Suprapubic skin (tissue), 3 donors: ENCODE data around the gene GMDS.

Experiments
- CTCF ChIP-seq, 2 donors: fragments of 200-600 bp in 1 of 2; fragments of 450-650 bp in 1 of 2; sonication (generic) in 1 of 2; IDR thresholded peaks; one replicate each; pipeline ENCODE4 v1.5.1; 2016 to 2019; ENCODE audit warnings: antibody characterized with exemption in 2 of 2, mild to moderate bottlenecking in 1 of 2, moderate library complexity in 1 of 2
- EP300 ChIP-seq: sonication (generic); formaldehyde crosslinking; IDR thresholded peaks from one replicate; pipeline ENCODE4 v1.6.1; 2017; ENCODE audit warnings: antibody characterized with exemption
- POLR2A ChIP-seq, 2 donors: fragments of 450-650 bp; IDR thresholded peaks; one replicate each; pipeline ENCODE4 v1.6.1; 2017; ENCODE audit warnings: antibody characterized with exemption in 2 of 2, mild to moderate bottlenecking in 2 of 2, moderate library complexity in 2 of 2

- TF ChIP-seq CTCF (IDR thresholded peaks at IDR 0.05), result no peak
- TF ChIP-seq POLR2A (IDR thresholded peaks at IDR 0.05), result no peak
- TF ChIP-seq EP300, result no peak
These were observed 389.0 kb downstream of the GMDS start for GRCh38 chr6:1856381-1856780.
